HG03039 (cell line): ENCODE measurements around the gene PRKX.
"Not testable (repeated sequence)": the region's sequence is repeated elsewhere in the genome, so short reads cannot be mapped to it uniquely, and the experiment has no call there.

Source experiments
- ATAC-seq: cut with Tn5 transposase; IDR thresholded peaks from one replicate; pipeline ENCODE4 v1.9.1; 2021; ENCODE audit warnings: mild to moderate bottlenecking, moderate library complexity; ENCODE audit not compliant: unreplicated experiment

PRKX gene

GRCh38 chrX:3663576-3664250, 49.7 kb downstream of the PRKX start:
- ATAC-seq: not testable (repeated sequence)

GRCh38 chrX:3659761-3660160, 53.7 kb downstream of the PRKX start:
- ATAC-seq: no peak

GRCh38 chrX:3655181-3655580, 58.3 kb downstream of the PRKX start:
- no peak for ATAC-seq

GRCh38 chrX:3653111-3653510, 60.3 kb downstream of the PRKX start:
- ATAC-seq: no peak

GRCh38 chrX:3651277-3651676, 62.2 kb downstream of the PRKX start:
- no peak for ATAC-seq

GRCh38 chrX:3648084-3648483, 65.4 kb downstream of the PRKX start:
- ATAC-seq: no peak

- ATAC-seq: not testable (repeated sequence)
Observed at GRCh38 chrX:3639858-3640631, 73.4 kb downstream of the PRKX start.

- no peak for ATAC-seq
Observed at GRCh38 chrX:3639236-3639635, 74.2 kb downstream of the PRKX start.

- no peak for ATAC-seq
Observed at GRCh38 chrX:3638280-3638873, 75.1 kb downstream of the PRKX start.

GRCh38 chrX:3636803-3637202, 76.6 kb downstream of the PRKX start:
- no peak for ATAC-seq

- no peak for ATAC-seq
Observed at GRCh38 chrX:3631196-3631595, 82.3 kb downstream of the PRKX start.

- ATAC-seq: no peak
Observed at GRCh38 chrX:3627594-3627993, 85.9 kb downstream of the PRKX start.

- ATAC-seq: no peak
Observed at GRCh38 chrX:3621414-3621813, 92.0 kb downstream of the PRKX start.

GRCh38 chrX:3611744-3612143, 101.7 kb downstream of the PRKX start:
- ATAC-seq: not testable (repeated sequence)

GRCh38 chrX:3609810-3610209, 103.6 kb downstream of the PRKX start:
- no peak for ATAC-seq

GRCh38 chrX:3603026-3603661, 110.3 kb downstream of the PRKX start:
- ATAC-seq: no peak

- no peak for ATAC-seq
Observed at GRCh38 chrX:3599802-3600430, 113.5 kb downstream of the PRKX start.

GRCh38 chrX:3598709-3599108, 114.7 kb downstream of the PRKX start:
- ATAC-seq: no peak

GRCh38 chrX:3598046-3598605, 115.3 kb downstream of the PRKX start:
- ATAC-seq: no peak

- no peak for ATAC-seq
Observed at GRCh38 chrX:3592184-3592583, 121.3 kb downstream of the PRKX start.

- ATAC-seq: no peak
Observed at GRCh38 chrX:3589474-3589873, 124.0 kb downstream of the PRKX start.
